HUES64 (cell line): ENCODE data around the gene SNED1.

Experiments
- H3K27ac ChIP-seq: 2 replicates; pipeline ENCODE4 v1.7.0; 2013; ENCODE audit warnings: low read depth, low read length, inconsistent platforms
- H3K27me3 ChIP-seq: 2 replicates; pipeline ENCODE4 v1.6.1; 2013; ENCODE audit warnings: mild to moderate bottlenecking, low read length; ENCODE audit not compliant: insufficient read depth
- H3K36me3 ChIP-seq: 2 replicates; pipeline ENCODE4 v1.6.1; 2013; ENCODE audit warnings: mild to moderate bottlenecking, low read length; ENCODE audit not compliant: insufficient read depth
- H3K4me1 ChIP-seq: 2 replicates; pipeline ENCODE4 v1.6.1; 2013; ENCODE audit warnings: mild to moderate bottlenecking, low read length, moderate library complexity; ENCODE audit not compliant: insufficient read depth
- H3K4me3 ChIP-seq: 2 replicates; pipeline ENCODE4 v1.5.1; 2013; ENCODE audit warnings: mild to moderate bottlenecking, low read length, moderate library complexity
- H3K9ac ChIP-seq: 2 replicates; pipeline ENCODE4 v1.6.1; 2013; ENCODE audit warnings: mild to moderate bottlenecking, low read depth, low read length
- H3K9me3 ChIP-seq: 2 replicates; pipeline ENCODE4 v1.6.1; 2013; ENCODE audit warnings: low read depth, low read length; ENCODE audit not compliant: insufficient read depth
- WGBS: fragments of 150-250, 120-280 bp; methylation state at CpG from one replicate; pipeline ENCODE4 v1.1.7; 2013; ENCODE audit warnings: missing lambda C conversion rate; 5-methylcytosine and 5-hydroxymethylcytosine counted together

The SNED1 gene

GRCh38 chr2:240998995-240999791 is 775 bp downstream of the SNED1 start:
- H3K9me3 ChIP-seq = peaks cover 11% of the 10 kb centered on the region
- WGBS = 7% methylated on average over 71 of the region's 71 CpGs
- H3K36me3 ChIP-seq = no peaks in the 10 kb centered on the region
- H3K4me1 ChIP-seq = no peaks in the 10 kb centered on the region
- H3K27ac ChIP-seq = no peak overlapping the region
- H3K27me3 ChIP-seq = peaks cover 44% of the 10 kb centered on the region
- no peak overlapping the region; the same call in 1 of the 2 replicates for H3K9ac ChIP-seq
- peak overlapping the region; percentile 71 for H3K4me3 ChIP-seq

GRCh38 chr2:240999873-241000541 is 1.6 kb downstream of the SNED1 start:
- Histone ChIP-seq H3K27ac (no peak overlapping the region), H3K4me1 (no peaks in the 10 kb centered on the region), H3K4me3 (no peak overlapping the region), H3K36me3 (no peaks in the 10 kb centered on the region), H3K9me3 (peaks cover 16% of the 10 kb centered on the region), H3K9ac (no peak overlapping the region), H3K27me3 (peaks cover 44% of the 10 kb centered on the region)
- 92% methylated on average over 19 of the region's 19 CpGs for WGBS

- peaks cover 22% of the 10 kb centered on the region for H3K9me3 ChIP-seq
- peaks cover 44% of the 10 kb centered on the region for H3K27me3 ChIP-seq
- no peaks in the 10 kb centered on the region for H3K36me3 ChIP-seq
- no peak overlapping the region for H3K27ac ChIP-seq
- WGBS = 90% methylated on average over 9 of the region's 9 CpGs
- no peak overlapping the region for H3K9ac ChIP-seq
- no peaks in the 10 kb centered on the region for H3K4me1 ChIP-seq
- H3K4me3 ChIP-seq = no peak overlapping the region
These were observed 2.5 kb downstream of the SNED1 start for GRCh38 chr2:241000831-241001321.

GRCh38 chr2:241001413-241002274 is 3.2 kb downstream of the SNED1 start:
- H3K36me3 ChIP-seq = no peaks in the 10 kb centered on the region
- H3K27ac ChIP-seq = no peak overlapping the region
- H3K27me3 ChIP-seq = peaks cover 43% of the 10 kb centered on the region
- 90% methylated on average over 21 of the region's 21 CpGs for WGBS
- no peaks in the 10 kb centered on the region for H3K4me1 ChIP-seq
- no peak overlapping the region for H3K4me3 ChIP-seq
- no peak overlapping the region for H3K9ac ChIP-seq
- H3K9me3 ChIP-seq = peaks cover 30% of the 10 kb centered on the region

GRCh38 chr2:241002275-241003046 is 4.0 kb downstream of the SNED1 start:
- 90% methylated on average over 11 of the region's 11 CpGs for WGBS
- H3K4me3 ChIP-seq = no peak overlapping the region

GRCh38 chr2:241003047-241003360 is 4.6 kb downstream of the SNED1 start:
- no peak overlapping the region for H3K9ac ChIP-seq
- H3K4me3 ChIP-seq = no peak overlapping the region
- H3K4me1 ChIP-seq = no peaks in the 10 kb centered on the region
- H3K27me3 ChIP-seq = peaks cover 29% of the 10 kb centered on the region
- H3K27ac ChIP-seq = no peak overlapping the region
- peaks cover 30% of the 10 kb centered on the region for H3K9me3 ChIP-seq
- WGBS = 97% methylated on average over 5 of the region's 7 CpGs
- no peaks in the 10 kb centered on the region for H3K36me3 ChIP-seq

More at GRCh38 chr2:241002275-241003046, 4.0 kb downstream of the SNED1 start:
- Histone ChIP-seq H3K27ac (no peak overlapping the region), H3K36me3 (no peaks in the 10 kb centered on the region), H3K4me1 (no peaks in the 10 kb centered on the region), H3K9me3 (peaks cover 30% of the 10 kb centered on the region), H3K27me3 (peaks cover 35% of the 10 kb centered on the region), H3K9ac (no peak overlapping the region)

- H3K4me1 ChIP-seq = no peaks in the 10 kb centered on the region
- no peak overlapping the region for H3K9ac ChIP-seq
- H3K4me3 ChIP-seq = no peak overlapping the region
- H3K9me3 ChIP-seq = peaks cover 30% of the 10 kb centered on the region
- no peak overlapping the region for H3K27ac ChIP-seq
- H3K36me3 ChIP-seq = no peaks in the 10 kb centered on the region
- peaks cover 29% of the 10 kb centered on the region for H3K27me3 ChIP-seq
- 100% methylated on average over 2 of the region's 2 CpGs for WGBS
These were observed 5.0 kb downstream of the SNED1 start for GRCh38 chr2:241003369-241003768.

- H3K9me3 ChIP-seq = peaks cover 30% of the 10 kb centered on the region
These were observed 5.6 kb downstream of the SNED1 start for GRCh38 chr2:241003830-241004564.

GRCh38 chr2:241005569-241005968 is 7.2 kb downstream of the SNED1 start:
- WGBS = 83% methylated on average over 1 of the region's 2 CpGs
- Histone ChIP-seq H3K27me3 (peaks cover 9% of the 10 kb centered on the region), H3K27ac (no peak overlapping the region), H3K4me1 (peaks cover 10% of the 10 kb centered on the region), H3K9me3 (peaks cover 30% of the 10 kb centered on the region), H3K9ac (no peak overlapping the region), H3K4me3 (no peak overlapping the region), H3K36me3 (no peaks in the 10 kb centered on the region)

More at GRCh38 chr2:241003830-241004564, 5.6 kb downstream of the SNED1 start:
- 91% methylated on average over 1 of the region's 1 CpG for WGBS
- no peak overlapping the region for H3K4me3 ChIP-seq
- peaks cover 25% of the 10 kb centered on the region for H3K27me3 ChIP-seq
- H3K4me1 ChIP-seq = no peaks in the 10 kb centered on the region
- no peaks in the 10 kb centered on the region for H3K36me3 ChIP-seq
- H3K27ac ChIP-seq = no peak overlapping the region
- no peak overlapping the region for H3K9ac ChIP-seq

GRCh38 chr2:241006412-241006811 is 8.0 kb downstream of the SNED1 start:
- H3K9me3 ChIP-seq = peaks cover 30% of the 10 kb centered on the region
- H3K4me3 ChIP-seq = no peak overlapping the region
- WGBS = 97% methylated on average over 2 of the region's 3 CpGs
- no peak overlapping the region for H3K9ac ChIP-seq
- no peak overlapping the region for H3K27ac ChIP-seq
- H3K4me1 ChIP-seq = peaks cover 14% of the 10 kb centered on the region
- H3K27me3 ChIP-seq = peaks cover 2% of the 10 kb centered on the region; the same call in 1 of the 2 replicates
- H3K36me3 ChIP-seq = no peaks in the 10 kb centered on the region
